ENCODE data around the gene PIH1D1. TPM values are rescaled to one million over a fixed set of nuclear protein-coding genes. Genes with fewer than 3 reads are reported as not detected.

Gene PIH1D1
- total RNA-seq = 100 to 1,000 TPM in 3 of 4 donors, 10 to 100 TPM in 1; 96.2 to 229 (median 115) TPM

- Histone ChIP-seq H3K4me1 (peaks cover 3 to 21% (median 13%) of the 10 kb centered on the region in 4 donors), H3K9me3 (no peaks in the 10 kb centered on the region), H3K27me3 (no peaks in the 10 kb centered on the region), H3K36me3 (peaks cover 0 to 18% (median 0%) of the 10 kb centered on the region in 3 donors), H3K4me3 (peak within 1 kb of the TSS; percentile 72 to 98 (median 81)), H3K27ac (peak within 1 kb of the TSS; percentile 95 to 99 (median 98))
- peak; percentile 94 to 99 (median 99) for DNase-seq
- peak; percentile 41 to 48 for TF ChIP-seq POLR2A (IDR thresholded peaks at IDR 0.05)
- peak in 3 of 6 experiments; percentile 33 to 42 (median 36) for TF ChIP-seq CTCF (IDR thresholded peaks at IDR 0.05)
Measured at GRCh38 chr19:49451430-49452181, at the start of gene PIH1D1. Gene PIH1D1, minus strand, starts transcription at chr19:49451814. Its CDS starts 240 bp downstream, at chr19:49451574.

- Histone ChIP-seq H3K36me3 (peaks cover 0 to 30% (median 5%) of the 10 kb centered on the region in 3 donors), H3K4me3 (peak overlapping the region; percentile 46 to 72 (median 59)), H3K27me3 (no peaks in the 10 kb centered on the region), H3K4me1 (peaks cover 2 to 53% (median 27%) of the 10 kb centered on the region in 4 donors), H3K9me3 (no peaks in the 10 kb centered on the region), H3K27ac (peak overlapping the region; percentile 79 to 94 (median 89))
- TF ChIP-seq POLR2A (IDR thresholded peaks at IDR 0.05) = no peak
- DNase-seq = no peak
Measured at GRCh38 chr19:49499030-49499670, 47.5 kb upstream of the PIH1D1 start.

- Histone ChIP-seq H3K9me3 (no peaks in the 10 kb centered on the region), H3K27ac (peak overlapping the region in 3 of 4 donors; percentile 3 to 94 (median 88)), H3K27me3 (no peaks in the 10 kb centered on the region), H3K36me3 (peaks cover 0 to 30% (median 5%) of the 10 kb centered on the region in 3 donors), H3K4me3 (peak overlapping the region in 1 of 4 donors; percentile 72), H3K4me1 (peaks cover 2 to 53% (median 27%) of the 10 kb centered on the region in 4 donors)
- TF ChIP-seq POLR2A (IDR thresholded peaks at IDR 0.05) (no peak), CTCF (IDR thresholded peaks at IDR 0.05) (no peak)
- no peak for DNase-seq
Measured at GRCh38 chr19:49498475-49498874, 46.9 kb upstream of the PIH1D1 start.

GRCh38 chr19:49497789-49498103 lies 46.1 kb upstream of the PIH1D1 start:
- no peak for TF ChIP-seq CTCF (IDR thresholded peaks at IDR 0.05)
- no peak for TF ChIP-seq POLR2A (IDR thresholded peaks at IDR 0.05)
- no peaks in the 10 kb centered on the region for H3K9me3 ChIP-seq
- H3K27me3 ChIP-seq = no peaks in the 10 kb centered on the region
- H3K4me3 ChIP-seq = peak overlapping the region in 2 of 4 donors; percentile 70 to 71
- no peak for DNase-seq
- peaks cover 0 to 32% (median 5%) of the 10 kb centered on the region in 3 donors for H3K36me3 ChIP-seq
- peaks cover 2 to 53% (median 25%) of the 10 kb centered on the region in 4 donors for H3K4me1 ChIP-seq
- peak overlapping the region in 3 of 4 donors; percentile 88 to 98 (median 97) for H3K27ac ChIP-seq

GRCh38 chr19:49497047-49497788 lies 45.6 kb upstream of the PIH1D1 start:
- no peak for TF ChIP-seq CTCF (IDR thresholded peaks at IDR 0.05)
- peak; percentile 15 to 59 for TF ChIP-seq POLR2A (IDR thresholded peaks at IDR 0.05)
- Histone ChIP-seq H3K36me3 (peaks cover 0 to 37% (median 5%) of the 10 kb centered on the region in 3 donors), H3K4me3 (peak overlapping the region; percentile 56 to 71 (median 69)), H3K4me1 (peaks cover 2 to 53% (median 24%) of the 10 kb centered on the region in 4 donors), H3K27me3 (no peaks in the 10 kb centered on the region), H3K9me3 (no peaks in the 10 kb centered on the region), H3K27ac (peak overlapping the region; percentile 88 to 98 (median 96))
- DNase-seq = peak; percentile 78 to 95 (median 92)
